ENCODE results near the gene PRRT3.
"Not testable (repeated sequence)": the region's sequence is repeated elsewhere in the genome, so short reads cannot be mapped to it uniquely, and the experiment has no call there.

PRRT3 gene

GRCh38 chr3:9897408-9898372 is 54.5 kb downstream of the PRRT3 start:
- DNase-seq (ENCODE audit: low read depth), result no peak

- DNase-seq (ENCODE audit: low read depth), result not testable (repeated sequence)
Measured at GRCh38 chr3:9896755-9897407, 55.3 kb downstream of the PRRT3 start.

- DNase-seq (ENCODE audit: low read depth), result not testable (repeated sequence)
Measured at GRCh38 chr3:9895715-9896114, 56.5 kb downstream of the PRRT3 start.
